ENCODE measurements around the gene RUVBL1. TPM values are rescaled to one million over a fixed set of nuclear protein-coding genes. Genes with fewer than 3 reads are reported as not detected.

The RUVBL1 gene
- total RNA-seq, 6 experiments from 2014 or later = 61.2 to 75.4 (median 69.2) TPM

DNA sequence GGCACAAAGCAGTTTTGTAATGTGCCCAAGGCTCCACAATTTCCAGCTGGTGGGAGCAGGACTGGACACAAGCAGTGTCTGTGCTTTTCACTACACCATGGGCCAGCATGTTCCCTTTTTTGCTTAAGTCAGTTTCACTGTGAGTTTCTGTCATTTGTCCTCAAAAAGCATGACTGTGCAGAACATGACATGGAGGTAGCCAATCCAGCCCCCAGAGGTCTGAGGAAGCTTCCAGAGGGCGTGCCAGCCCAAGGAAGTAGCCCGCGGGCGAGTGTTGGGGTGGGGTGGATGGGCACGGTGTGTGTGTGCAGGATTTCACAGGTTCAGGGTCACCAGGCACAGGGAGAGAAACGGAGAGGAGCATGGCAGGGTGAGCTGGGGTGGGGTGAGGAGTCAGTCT lies 21.7 kb upstream of the RUVBL1 start:
- peaks cover 1% of the 10 kb centered on the region; the same call in 1 of the 2 replicates for H3K27me3 Mint-ChIP-seq (ENCODE audit: insufficient read depth)
- no peak for DNase-seq
- TF ChIP-seq, protein P1, sequence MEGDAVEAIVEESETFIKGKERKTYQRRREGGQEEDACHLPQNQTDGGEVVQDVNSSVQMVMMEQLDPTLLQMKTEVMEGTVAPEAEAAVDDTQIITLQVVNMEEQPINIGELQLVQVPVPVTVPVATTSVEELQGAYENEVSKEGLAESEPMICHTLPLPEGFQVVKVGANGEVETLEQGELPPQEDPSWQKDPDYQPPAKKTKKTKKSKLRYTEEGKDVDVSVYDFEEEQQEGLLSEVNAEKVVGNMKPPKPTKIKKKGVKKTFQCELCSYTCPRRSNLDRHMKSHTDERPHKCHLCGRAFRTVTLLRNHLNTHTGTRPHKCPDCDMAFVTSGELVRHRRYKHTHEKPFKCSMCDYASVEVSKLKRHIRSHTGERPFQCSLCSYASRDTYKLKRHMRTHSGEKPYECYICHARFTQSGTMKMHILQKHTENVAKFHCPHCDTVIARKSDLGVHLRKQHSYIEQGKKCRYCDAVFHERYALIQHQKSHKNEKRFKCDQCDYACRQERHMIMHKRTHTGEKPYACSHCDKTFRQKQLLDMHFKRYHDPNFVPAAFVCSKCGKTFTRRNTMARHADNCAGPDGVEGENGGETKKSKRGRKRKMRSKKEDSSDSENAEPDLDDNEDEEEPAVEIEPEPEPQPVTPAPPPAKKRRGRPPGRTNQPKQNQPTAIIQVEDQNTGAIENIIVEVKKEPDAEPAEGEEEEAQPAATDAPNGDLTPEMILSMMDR (IDR thresholded peaks at IDR 0.05) = no peak
- H3K9me3 Mint-ChIP-seq = no peaks in the 10 kb centered on the region
- H3K36me3 Mint-ChIP-seq (ENCODE audit: low read depth) = no peaks in the 10 kb centered on the region
- no peak overlapping the region for H3K4me3 Mint-ChIP-seq
- H3K27ac Mint-ChIP-seq = no peak overlapping the region
- H3K4me1 Mint-ChIP-seq (ENCODE audit: low read depth) = peaks cover 36% of the 10 kb centered on the region

DNA sequence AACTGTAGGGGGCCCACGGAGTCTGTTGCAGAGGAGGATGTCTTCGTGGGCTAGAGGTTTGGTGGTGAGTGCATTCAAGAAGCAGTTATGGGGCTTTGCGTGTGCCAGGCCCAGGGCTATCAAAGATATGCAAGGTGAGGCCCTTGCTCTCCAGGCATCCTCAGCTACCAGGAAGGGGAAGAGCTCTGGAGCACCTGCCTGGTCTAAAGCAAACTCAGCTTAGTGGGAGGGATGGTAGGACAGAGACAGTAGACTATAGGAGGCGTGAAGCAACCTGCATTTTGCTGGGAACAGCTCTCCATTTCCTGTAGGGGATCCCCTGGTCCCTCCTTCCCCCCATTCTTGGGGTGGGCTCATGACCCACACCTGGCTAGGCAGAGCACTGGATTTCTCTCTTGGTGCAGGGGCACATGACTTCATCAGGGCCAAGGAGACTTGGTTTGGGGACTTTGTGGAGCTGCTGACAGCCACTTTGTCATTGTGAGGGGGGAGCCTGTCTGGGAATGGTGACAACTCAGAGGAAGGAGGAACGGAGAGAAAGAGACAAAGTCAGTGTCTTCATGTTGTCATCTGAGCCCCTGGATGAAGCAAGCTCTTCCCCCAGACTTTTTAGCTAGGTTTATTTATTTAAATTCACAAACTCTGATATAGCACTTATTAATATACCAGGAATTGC lies 21.0 kb upstream of the RUVBL1 start:
- no peak for DNase-seq
- no peaks in the 10 kb centered on the region for H3K9me3 Mint-ChIP-seq
- peaks cover 37% of the 10 kb centered on the region for H3K4me1 Mint-ChIP-seq (ENCODE audit: low read depth)
- no peaks in the 10 kb centered on the region for H3K36me3 Mint-ChIP-seq (ENCODE audit: low read depth)
- H3K27ac Mint-ChIP-seq = no peak overlapping the region
- H3K4me3 Mint-ChIP-seq = no peak overlapping the region
- H3K27me3 Mint-ChIP-seq (ENCODE audit: insufficient read depth) = peaks cover 1% of the 10 kb centered on the region; the same call in 1 of the 2 replicates
- TF ChIP-seq, protein P1 (IDR thresholded peaks at IDR 0.05) = no peak

DNA sequence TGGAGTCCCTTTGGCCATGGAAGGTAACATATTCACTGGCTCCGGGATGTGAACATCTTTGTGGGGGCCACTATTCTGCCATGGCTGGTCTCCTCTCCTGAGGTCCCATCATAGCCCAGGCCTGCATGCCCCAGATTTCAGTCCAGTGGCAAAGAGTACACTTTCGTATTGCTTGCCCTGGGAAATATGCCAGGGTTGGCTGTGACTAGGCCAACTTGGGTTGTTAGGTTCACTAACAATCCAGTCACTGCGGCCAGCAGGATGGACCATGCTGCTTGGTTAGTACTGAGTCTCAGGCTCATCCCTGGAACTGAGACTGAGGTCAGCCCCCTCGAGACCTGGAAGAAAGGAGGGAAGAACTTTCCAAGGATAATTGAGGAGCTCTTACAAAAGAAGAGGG lies 19.9 kb upstream of the RUVBL1 start:
- no peak for DNase-seq
- TF ChIP-seq, protein P1 (IDR thresholded peaks at IDR 0.05) = no peak
- Mint-ChIP-seq H3K4me1 (ENCODE audit: low read depth) (peaks cover 37% of the 10 kb centered on the region), H3K27me3 (ENCODE audit: insufficient read depth) (peaks cover 2% of the 10 kb centered on the region; the same call in 1 of the 2 replicates), H3K4me3 (no peak overlapping the region), H3K36me3 (ENCODE audit: low read depth) (no peaks in the 10 kb centered on the region), H3K9me3 (no peaks in the 10 kb centered on the region), H3K27ac (no peak overlapping the region)

DNA sequence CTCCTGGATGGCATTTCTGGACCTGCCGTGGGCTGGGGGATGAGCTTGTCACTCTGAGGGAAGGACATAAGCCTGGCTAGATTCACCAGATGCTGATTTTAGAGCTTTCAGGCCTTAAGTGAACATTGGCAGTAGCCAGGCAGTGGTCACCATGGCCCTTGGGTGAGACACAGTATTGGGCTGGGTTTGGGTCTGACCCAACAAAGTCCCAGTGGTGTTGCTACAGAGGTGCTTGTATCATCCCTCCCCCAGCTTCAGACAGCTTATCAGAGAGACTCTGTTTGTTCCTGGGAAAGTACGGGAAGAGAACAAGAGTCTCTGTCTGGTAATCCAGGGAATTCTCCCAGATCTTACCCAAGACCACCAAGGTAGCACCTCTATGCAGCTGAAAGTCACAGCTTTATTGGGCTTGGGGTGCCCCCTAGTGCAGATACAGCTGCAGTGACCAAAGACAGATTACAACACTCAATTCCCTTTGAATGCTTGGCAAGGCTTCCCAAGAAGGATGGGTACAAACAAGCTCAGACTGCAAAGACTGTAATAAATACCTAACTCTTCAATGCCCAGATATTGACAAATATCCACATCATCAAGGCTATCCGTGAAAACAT lies 9.8 kb upstream of the RUVBL1 start:
- no peaks in the 10 kb centered on the region for H3K9me3 Mint-ChIP-seq
- H3K4me1 Mint-ChIP-seq (ENCODE audit: low read depth) = 0 out of 2 replicates have a peak, but pooled peaks cover 4% of the 10 kb centered on the region
- H3K27me3 Mint-ChIP-seq (ENCODE audit: insufficient read depth) = peaks cover 6% of the 10 kb centered on the region
- no peaks in the 10 kb centered on the region for H3K36me3 Mint-ChIP-seq (ENCODE audit: low read depth)
- TF ChIP-seq, protein P1 (IDR thresholded peaks at IDR 0.05) = peak; percentile 79
- no peak overlapping the region for H3K4me3 Mint-ChIP-seq
- peak; percentile 53 for DNase-seq
- no peak overlapping the region for H3K27ac Mint-ChIP-seq

DNA sequence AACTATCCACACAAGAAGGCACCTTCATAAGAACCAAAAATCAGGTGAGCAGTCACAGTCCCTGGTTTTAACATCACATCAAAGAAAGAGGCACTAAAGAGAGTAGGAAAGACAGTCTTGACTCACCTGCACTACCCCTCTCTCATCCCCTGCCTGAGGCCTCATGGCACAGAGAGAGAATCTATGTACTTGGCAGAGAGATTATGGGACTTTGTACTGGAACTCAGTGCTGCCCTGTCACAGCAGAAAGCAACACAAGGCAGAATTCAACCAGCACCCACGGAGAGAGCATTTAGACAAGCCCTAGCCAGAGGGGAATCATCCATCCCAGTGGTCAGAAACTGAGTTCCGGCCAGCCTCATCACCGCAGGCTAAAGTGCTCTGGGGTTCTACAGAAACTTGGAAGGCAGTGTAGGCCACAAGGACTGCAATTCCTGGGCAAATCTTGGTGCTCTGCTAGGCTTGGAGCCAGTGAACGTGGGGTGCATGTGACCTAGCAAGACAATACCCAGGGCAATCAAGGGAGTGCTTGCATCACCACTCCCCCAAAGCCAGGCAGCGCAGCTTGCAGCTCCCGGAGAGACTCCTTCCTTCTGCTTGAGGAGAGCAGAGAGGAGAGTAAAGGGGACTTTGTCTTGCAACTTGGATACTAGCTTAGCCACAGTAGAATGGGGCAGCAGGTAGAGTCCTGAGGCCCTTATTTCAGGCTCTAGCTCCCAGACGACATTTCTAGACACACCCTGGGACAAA lies 8.5 kb upstream of the RUVBL1 start:
- no peak for DNase-seq
- Mint-ChIP-seq H3K4me1 (ENCODE audit: low read depth) (peaks cover 9% of the 10 kb centered on the region), H3K4me3 (no peak overlapping the region), H3K36me3 (ENCODE audit: low read depth) (no peaks in the 10 kb centered on the region), H3K27ac (no peak overlapping the region), H3K9me3 (no peaks in the 10 kb centered on the region), H3K27me3 (ENCODE audit: insufficient read depth) (peaks cover 2% of the 10 kb centered on the region)
- TF ChIP-seq, protein P1 (IDR thresholded peaks at IDR 0.05) = no peak
